HuH-7 (cell line): ENCODE results near the gene EGFR.
"Not testable (repeated sequence)": the region's sequence is repeated elsewhere in the genome, so short reads cannot be mapped to it uniquely, and the experiment has no call there.

Source experiments
- DNase-seq: peaks from one replicate; pipeline ENCODE4 v3.0.0; 2011; ENCODE audit warnings: low spot score

Gene EGFR

GRCh38 chr7:55147736-55148135 is 128.9 kb downstream of the EGFR start:
- no peak for DNase-seq

DNA sequence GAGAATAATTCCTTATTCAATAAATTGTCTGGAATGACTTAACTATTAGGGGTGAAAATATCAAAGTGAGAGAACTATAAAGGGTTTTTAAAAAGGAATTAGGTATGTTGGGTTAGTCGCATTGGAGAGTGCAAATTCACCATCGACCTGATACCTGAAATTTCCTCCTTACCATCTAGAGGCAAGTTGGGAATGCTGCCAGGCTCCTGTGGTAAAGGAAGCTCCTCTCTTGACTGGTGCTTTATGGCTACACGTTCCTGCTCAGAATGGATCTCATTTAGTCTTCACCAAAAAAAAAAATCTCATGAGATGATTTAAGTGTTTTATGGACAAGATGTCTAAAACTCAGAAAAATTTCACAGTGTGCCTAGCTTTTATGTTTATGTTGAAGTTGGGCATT is 129.8 kb downstream of the EGFR start:
- no peak for DNase-seq

DNA sequence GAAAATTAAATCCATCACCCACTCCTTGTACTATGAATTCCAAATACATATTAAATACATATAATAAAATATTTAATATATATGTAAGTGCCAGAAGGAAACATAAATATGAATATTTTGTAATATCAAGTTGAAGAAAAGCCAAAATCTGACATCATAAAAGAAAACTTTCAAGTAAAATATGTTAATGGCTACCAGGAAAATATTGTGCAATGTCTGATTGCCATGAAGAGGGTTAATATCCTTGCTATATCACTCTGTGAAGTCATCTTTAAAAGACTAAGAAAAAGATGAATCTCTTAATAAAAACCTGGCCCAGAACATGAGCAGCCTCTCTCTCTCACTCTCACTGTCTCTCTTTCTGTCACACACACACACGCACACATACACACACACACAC is 130.2 kb downstream of the EGFR start:
- DNase-seq, result no peak

DNA sequence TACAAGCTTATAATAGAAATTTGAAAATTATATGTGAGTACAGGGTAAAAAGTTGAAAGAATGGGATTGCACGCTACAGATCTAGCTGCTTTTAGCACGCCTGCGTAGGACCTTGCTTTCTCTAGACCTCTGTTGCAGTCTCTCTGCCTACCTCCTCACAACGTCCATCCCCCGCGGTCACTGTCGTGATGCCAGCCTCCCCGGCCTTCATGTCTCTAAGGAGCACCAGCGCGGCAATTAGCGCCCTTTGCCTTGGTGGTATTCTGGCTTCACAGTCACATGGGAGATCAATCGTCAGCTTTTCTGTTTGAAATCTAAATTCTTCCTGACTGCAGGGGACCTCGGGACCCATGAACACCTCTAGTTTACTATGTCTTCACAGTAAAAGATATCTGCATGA is 131.3 kb downstream of the EGFR start:
- no peak for DNase-seq

- DNase-seq, result no peak
Observed at GRCh38 chr7:55150709-55151451, 132.1 kb downstream of the EGFR start.

DNA sequence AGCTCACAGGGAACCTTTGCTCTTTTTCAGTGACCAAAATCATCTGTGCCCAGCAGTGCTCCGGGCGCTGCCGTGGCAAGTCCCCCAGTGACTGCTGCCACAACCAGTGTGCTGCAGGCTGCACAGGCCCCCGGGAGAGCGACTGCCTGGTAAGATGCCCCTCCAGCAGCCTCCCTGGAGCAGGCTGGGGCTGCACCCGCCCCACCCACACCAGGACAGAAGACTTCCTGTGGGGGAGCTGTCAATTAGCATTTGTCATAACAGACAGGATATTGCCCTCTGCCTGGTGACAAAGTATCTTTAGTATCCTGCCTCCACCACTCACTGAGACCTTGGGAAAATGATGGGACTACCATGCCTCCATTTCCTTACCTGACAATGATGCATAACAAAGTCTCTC is 133.7 kb downstream of the EGFR start:
- DNase-seq, result no peak

- DNase-seq, result no peak
Observed at GRCh38 chr7:55154096-55154495, 135.3 kb downstream of the EGFR start.

- DNase-seq, result no peak
Observed at GRCh38 chr7:55155351-55156117, 136.7 kb downstream of the EGFR start.

GRCh38 chr7:55156919-55157763 is 138.3 kb downstream of the EGFR start:
- no peak for DNase-seq

- no peak for DNase-seq
Observed at GRCh38 chr7:55157764-55158105, 138.9 kb downstream of the EGFR start.

- DNase-seq, result no peak
Observed at GRCh38 chr7:55158541-55159382, 139.9 kb downstream of the EGFR start.

DNA sequence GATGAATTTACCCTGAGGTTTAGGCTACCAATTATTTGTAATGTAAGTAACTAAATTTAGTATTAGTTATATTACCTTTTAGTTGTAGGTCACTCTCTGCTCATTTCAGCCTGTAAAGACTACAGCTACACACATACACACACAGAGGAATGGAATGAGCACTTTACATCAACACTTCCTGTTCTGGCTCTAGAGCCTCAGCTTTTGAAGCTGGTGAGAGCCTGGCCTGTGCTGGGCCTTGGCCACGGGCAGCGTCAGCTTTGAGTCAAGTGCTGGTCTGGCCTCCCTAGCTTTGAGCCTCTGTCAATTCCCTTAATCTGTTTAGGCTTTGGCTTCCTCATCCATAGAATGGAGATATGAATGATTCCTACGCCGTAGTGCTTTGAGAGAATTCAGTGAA is 141.7 kb downstream of the EGFR start:
- DNase-seq, result no peak

DNA sequence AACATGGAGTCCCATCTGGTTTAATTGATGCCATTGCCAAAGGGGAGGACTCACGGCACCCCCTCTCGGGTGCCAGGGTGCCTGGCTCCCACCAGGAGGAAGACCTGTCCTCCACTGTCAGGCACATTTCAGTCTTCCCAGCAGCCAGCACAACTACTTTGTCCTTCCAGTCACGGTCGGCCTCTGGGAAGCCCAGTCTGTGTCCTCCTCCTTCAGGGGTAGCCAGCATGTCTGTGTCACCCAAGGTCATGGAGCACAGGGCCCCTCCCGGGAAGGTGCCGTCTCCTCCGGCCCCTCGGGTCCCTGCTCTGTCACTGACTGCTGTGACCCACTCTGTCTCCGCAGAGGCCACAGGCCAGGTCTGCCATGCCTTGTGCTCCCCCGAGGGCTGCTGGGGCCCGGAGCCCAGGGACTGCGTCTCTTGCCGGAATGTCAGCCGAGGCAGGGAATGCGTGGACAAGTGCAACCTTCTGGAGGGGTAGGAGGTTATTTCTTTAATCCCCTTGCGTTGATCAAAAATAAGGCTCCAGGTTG is 142.4 kb downstream of the EGFR start:
- no peak for DNase-seq

DNA sequence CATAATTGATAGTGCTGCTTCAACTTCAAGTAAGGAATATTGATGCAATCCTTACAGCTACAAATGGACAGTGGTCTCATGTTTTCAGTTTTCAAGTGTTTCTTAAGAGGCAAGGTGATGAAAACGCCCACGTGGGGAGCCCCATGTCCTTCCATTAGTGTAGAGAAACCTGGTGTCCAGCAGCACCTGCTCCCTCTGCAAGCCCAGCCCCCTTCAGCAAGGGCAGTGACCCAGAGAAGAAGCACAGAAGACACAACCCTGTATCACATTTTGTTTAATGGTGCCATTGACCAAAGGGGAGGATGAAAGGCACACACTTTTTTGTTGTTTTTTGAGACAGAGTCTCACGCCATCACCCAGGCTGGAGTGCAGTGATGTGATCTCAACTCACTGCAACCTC is 143.7 kb downstream of the EGFR start:
- DNase-seq, result no peak

- no peak for DNase-seq
Observed at GRCh38 chr7:55163733-55164132, 144.9 kb downstream of the EGFR start.

GRCh38 chr7:55164527-55164926 is 145.7 kb downstream of the EGFR start:
- no peak for DNase-seq

GRCh38 chr7:55165176-55165861 is 146.5 kb downstream of the EGFR start:
- DNase-seq, result no peak

GRCh38 chr7:55167296-55167695 is 148.5 kb downstream of the EGFR start:
- DNase-seq, result not testable (repeated sequence)

GRCh38 chr7:55170335-55171069 is 151.7 kb downstream of the EGFR start:
- DNase-seq, result no peak

DNA sequence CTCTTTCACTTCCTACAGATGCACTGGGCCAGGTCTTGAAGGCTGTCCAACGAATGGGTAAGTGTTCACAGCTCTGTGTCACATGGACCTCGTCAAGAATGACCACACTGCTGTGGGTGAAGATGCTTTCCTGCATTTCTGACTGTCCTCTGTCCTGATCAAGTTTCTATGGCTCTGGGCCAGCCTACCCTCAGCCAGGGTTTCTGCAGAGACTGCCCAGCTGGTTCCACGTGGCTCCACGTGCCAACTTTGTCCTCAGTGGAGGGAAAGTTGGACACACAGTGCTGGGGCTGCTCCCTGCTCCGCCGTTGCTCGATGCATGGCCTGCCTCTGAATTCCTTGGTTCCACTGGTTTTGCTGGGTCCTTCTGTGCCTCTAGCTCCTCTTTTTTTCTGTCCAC is 152.3 kb downstream of the EGFR start:
- no peak for DNase-seq
